HPDE6-E6E7 (cell line): ENCODE data around the gene NKX6-2.

Experiments used
- DNase-seq: peaks from one replicate; pipeline ENCODE4 v3.0.0; 2011; ENCODE audit warnings: missing footprints; ENCODE audit errors: extremely low spot score

Gene NKX6-2

DNA sequence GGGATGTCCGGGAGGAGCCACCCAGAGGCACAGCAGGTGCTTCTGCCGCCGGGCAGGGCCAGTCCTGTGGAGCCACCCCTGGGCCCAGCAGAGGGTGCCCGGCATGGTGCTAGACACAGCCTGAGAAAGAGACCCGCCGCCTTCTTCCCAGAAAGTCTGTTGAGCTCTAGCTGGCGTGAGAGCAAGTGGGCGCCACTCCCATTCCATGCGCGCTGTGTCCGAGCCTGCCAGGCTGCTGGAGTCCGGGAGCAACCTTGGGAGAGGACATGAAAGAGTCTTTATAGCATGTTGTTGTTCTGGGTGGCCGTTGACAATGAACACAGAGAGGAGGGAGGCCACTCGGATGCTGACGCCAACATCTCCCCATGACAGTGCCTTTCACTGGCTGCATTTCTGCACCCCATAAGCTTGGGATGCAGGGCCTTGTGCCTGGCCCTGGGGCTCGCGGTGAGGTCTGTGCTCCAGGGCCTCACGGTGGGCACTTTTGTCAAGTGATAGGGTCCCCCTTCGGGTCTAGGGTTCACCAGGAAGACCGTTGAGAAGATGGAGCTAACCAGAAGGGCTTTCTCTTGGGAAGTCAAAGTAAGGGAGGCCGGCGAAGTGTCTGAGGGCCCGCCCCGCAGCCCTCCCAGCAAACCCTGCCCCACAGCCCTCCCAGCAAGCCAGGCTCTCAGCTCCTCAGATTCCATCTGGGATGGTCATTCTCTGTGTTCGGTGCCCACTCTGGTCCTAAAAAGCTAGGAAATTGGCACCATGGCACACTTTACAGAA is 47.3 kb downstream of the NKX6-2 start:
- no peak for DNase-seq

DNA sequence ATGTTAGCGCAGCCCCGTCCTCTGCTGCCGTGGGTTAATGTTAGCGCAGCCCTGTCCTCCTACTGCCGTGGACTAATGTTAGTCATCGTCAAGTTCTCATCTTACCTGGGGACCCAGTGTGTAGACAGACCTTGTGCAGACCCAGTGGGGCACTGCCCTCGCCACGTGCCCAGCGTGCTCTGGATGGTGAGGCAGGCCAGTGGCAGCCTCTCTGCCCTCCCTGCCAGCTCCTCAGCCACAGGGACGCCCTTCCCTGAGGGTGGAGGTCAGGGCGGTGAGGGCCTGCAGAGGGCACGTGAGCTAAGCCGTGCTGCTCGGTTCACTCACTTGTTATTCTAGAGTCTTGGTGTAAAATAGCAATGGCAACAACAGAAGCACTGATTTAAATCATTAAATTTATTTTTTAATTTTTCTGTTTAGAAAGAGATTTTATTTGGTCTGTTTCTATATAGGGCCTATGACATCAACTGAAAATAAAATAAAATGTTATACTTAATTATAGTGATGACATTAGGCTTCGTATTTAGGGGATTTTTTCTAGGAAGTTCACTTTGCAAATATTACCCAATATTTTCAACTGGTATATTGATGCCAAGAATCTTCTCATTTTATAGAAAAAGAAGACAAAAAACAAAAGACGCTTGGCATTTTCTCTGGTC is 48.4 kb downstream of the NKX6-2 start:
- DNase-seq, result no peak

DNA sequence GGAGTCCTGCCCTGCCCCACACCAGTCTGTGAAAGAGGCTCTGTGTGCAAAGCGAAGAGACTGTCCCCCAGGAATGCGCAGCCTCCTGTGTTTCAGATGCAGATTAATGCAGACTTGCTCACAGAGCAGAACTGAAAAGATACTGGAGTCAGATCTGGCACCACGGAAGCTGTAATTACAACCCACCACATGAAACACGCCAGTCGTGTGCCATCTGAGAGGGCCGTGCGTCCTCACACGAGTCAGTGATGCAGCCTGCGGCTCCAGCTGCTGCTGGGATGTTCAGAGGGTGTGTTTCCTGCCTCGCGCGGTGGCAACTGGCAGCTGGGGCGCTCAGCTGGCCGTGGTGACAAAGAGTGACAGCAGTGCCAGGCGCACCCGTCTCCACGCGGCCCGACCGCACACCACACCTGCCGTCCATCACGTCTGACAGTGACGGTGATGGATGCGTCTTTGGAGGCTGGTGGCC is 50.0 kb downstream of the NKX6-2 start:
- DNase-seq, result no peak

DNA sequence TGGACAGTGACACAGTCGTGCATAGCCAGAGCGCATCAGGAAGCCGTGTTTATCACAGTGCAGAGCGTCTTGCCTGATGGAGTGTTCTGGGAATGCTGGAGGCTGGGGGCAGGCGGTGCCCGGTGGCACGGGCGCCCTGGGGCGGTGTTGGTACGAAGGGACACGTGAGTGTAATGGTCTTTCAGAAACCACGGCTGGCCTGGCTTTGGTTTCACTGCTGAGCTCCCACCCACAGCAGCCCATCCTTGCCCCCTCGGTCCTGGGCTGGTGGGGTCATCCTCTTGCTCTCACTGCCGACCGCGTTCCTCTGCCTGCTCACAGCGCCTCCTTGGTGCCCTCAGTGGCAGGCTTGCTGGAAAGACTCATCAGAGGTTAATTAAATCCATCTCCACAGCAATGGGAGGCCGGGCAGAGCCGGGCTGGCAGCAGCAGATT is 50.6 kb downstream of the NKX6-2 start:
- DNase-seq, result no peak

DNA sequence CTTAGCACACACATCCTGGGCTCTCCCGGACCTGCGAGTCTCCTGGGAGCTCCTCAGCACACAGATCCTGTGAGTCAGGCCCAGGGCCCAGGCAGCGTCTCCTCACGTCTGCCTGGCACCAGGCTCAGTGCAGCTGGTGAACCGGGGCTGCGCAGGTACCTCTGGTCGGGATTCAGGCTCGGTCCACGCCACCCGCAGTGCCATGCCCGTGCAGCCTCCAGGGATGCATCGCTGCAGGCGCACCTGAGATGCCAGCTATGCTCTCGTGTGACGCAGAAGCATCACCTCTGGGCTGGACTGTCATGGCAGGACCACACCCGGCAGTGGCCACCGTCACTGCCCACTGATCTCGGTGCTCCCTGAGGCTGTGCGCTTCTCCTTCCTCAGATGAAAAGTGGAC is 52.0 kb downstream of the NKX6-2 start:
- DNase-seq, result no peak
